ENCODE results near the gene LITAFD.

The LITAFD gene

DNA sequence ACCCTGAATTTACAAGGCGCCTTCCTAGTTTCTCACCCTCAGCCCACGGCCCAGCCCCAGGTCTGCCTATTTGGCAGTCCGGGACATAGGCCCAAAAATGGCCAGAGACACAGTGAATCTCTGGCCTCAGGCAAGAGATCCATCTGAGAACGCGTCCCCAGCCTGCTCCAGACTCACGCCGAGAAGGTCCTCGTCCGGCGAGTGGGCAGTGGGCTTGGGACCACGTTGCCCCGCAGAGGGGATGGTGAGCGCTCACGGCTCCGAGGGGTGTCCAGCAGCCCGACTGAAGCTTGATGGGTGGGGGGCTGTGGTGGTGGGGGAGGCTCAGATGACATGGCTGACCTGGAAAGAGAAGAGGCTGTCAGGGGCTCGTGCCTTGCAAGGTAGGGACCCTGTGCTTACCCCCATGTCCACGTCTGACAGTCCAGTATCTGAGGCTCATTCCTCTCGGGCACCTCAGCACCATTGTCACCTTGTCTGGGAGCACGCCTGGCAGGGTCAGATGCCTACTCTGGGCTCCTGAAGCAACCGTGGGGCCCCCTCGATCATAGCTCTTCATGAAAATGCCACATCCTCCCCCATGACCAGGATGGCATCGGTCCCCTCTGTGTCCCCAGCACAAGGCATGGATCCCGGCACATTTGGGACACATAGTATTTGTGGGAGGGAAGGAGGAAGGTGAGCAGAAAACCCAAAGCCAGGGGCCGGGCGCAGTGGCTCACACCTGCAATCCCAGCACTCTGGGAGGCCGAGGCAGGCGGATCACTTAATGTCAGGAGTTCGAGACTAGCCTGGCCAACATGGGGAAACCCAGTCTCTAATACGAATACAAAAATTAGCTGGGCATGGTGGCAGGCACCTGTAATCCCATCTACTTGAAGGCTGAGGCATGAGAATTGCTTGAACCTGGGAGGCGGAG is 22.9 kb upstream of the LITAFD start:
- ATAC-seq (ENCODE audit: low read depth) = no peak
- no peaks in the 10 kb centered on the region for H3K27me3 ChIP-seq (ENCODE audit: insufficient read depth, poor library complexity, severe bottlenecking)
- peaks cover 64% of the 10 kb centered on the region for H3K36me3 ChIP-seq (ENCODE audit: low read depth)
- DNase-seq (ENCODE audit: low spot score) = peak; percentile 52
- no peak overlapping the region for H3K4me3 ChIP-seq (ENCODE audit: severe bottlenecking)
- peak overlapping the region; percentile 16 for H3K27ac ChIP-seq (ENCODE audit: poor library complexity, severe bottlenecking)
- TF ChIP-seq, protein P1, sequence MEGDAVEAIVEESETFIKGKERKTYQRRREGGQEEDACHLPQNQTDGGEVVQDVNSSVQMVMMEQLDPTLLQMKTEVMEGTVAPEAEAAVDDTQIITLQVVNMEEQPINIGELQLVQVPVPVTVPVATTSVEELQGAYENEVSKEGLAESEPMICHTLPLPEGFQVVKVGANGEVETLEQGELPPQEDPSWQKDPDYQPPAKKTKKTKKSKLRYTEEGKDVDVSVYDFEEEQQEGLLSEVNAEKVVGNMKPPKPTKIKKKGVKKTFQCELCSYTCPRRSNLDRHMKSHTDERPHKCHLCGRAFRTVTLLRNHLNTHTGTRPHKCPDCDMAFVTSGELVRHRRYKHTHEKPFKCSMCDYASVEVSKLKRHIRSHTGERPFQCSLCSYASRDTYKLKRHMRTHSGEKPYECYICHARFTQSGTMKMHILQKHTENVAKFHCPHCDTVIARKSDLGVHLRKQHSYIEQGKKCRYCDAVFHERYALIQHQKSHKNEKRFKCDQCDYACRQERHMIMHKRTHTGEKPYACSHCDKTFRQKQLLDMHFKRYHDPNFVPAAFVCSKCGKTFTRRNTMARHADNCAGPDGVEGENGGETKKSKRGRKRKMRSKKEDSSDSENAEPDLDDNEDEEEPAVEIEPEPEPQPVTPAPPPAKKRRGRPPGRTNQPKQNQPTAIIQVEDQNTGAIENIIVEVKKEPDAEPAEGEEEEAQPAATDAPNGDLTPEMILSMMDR (IDR thresholded peaks at IDR 0.05; ENCODE audit: poor library complexity, severe bottlenecking) = no peak
- H3K4me1 ChIP-seq (ENCODE audit: insufficient read depth, poor library complexity, severe bottlenecking) = peaks cover 8% of the 10 kb centered on the region
- no peaks in the 10 kb centered on the region for H3K9me3 ChIP-seq (ENCODE audit: severe bottlenecking)

DNA sequence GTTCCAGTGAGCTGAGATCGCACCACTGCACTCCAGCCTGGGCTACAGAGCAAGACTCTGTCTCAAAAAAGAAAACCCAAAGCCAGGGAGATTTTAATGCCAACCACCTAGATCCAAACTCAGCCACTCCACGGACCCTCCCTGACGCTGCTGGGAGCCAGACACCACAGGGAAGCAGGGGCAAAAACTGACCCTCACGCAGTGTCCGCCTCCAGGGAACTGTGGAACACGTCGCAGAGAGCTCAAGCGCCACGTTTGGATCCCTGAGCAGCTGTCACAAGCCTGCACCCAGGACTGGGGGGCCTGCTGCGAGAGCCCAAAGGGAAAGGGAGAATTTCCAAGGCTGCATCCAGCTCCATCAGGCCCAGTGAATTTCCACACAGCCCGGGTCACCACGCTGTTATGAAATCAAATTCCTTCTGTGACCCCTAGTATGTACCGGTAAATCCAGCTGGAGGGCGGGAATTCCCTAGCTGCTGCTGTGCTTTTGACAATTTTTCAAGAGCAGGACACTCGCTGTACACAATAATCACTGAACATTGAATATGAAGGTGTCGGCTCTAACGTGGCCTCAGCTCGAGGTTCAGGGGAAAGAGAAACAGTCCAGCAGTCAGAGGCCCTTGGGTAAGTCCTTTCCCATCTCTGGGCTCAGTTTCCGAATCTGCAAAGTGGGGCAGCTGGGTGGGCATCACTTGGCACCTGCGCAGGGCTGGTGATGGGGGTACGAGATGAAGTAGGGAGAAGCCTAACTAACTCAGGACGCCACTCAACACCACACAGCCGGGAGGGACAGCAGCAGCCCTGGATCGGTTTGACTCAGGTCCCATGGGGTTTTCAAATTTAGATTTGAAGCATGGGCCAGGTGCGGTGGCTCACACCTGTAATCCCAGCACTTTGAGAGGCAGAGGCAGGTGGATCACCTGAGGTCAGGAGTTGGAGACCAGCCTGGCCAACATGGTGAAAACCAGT is 22.0 kb upstream of the LITAFD start:
- Histone ChIP-seq H3K9me3 (ENCODE audit: severe bottlenecking) (no peaks in the 10 kb centered on the region), H3K27me3 (ENCODE audit: insufficient read depth, poor library complexity, severe bottlenecking) (no peaks in the 10 kb centered on the region), H3K27ac (ENCODE audit: poor library complexity, severe bottlenecking) (peak overlapping the region; percentile 16), H3K36me3 (ENCODE audit: low read depth) (peaks cover 63% of the 10 kb centered on the region), H3K4me3 (ENCODE audit: severe bottlenecking) (no peak overlapping the region), H3K4me1 (ENCODE audit: insufficient read depth, poor library complexity, severe bottlenecking) (peaks cover 13% of the 10 kb centered on the region)
- TF ChIP-seq, protein P1 (IDR thresholded peaks at IDR 0.05; ENCODE audit: poor library complexity, severe bottlenecking) = no peak
- no peak for DNase-seq (ENCODE audit: low spot score)
- no peak for ATAC-seq (ENCODE audit: low read depth)

DNA sequence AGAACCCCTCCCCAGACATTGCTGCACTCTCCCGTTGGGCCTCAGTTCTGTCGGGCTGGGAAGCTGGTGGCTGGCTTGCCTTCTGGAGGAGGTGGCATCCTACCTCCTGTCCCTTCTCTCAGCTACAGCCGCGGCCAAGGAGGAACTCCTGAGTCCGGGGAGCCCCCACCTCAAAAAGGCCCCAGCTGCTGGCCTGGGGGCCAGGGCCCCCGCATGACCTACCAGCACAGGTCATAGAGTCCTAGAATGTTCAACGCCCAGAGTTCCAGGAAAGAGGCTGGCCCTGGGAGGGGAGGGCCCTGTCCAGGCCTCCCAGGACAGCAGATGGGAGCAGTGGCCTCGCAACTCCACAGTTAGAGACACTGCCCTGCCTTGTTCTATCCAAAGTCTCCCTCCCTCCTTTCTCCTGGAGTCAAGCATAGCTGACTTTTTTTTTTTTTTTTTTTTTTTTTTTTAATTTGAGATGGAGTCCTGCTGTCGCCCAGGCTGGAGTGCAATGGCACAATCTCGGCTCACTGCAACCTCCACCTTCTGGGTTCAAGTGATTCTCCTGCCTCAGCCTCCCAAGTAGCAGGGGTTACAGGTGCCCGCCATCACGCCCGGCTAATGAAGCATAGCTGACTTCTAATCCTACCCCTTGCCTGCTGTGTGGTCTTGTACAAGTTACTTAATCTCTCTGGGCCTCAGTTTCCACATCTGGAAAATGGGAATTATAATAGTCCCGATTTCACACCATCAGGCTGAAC is 20.4 kb upstream of the LITAFD start:
- H3K4me1 ChIP-seq (ENCODE audit: insufficient read depth, poor library complexity, severe bottlenecking) = peaks cover 21% of the 10 kb centered on the region
- ATAC-seq (ENCODE audit: low read depth) (no peak), DNase-seq (ENCODE audit: low spot score) (no peak)
- H3K36me3 ChIP-seq (ENCODE audit: low read depth) = peaks cover 58% of the 10 kb centered on the region
- TF ChIP-seq, protein P1 (IDR thresholded peaks at IDR 0.05; ENCODE audit: poor library complexity, severe bottlenecking) = no peak
- H3K27ac ChIP-seq (ENCODE audit: poor library complexity, severe bottlenecking) = no peak overlapping the region
- H3K4me3 ChIP-seq (ENCODE audit: severe bottlenecking) = no peak overlapping the region
- no peaks in the 10 kb centered on the region for H3K9me3 ChIP-seq (ENCODE audit: severe bottlenecking)
- H3K27me3 ChIP-seq (ENCODE audit: insufficient read depth, poor library complexity, severe bottlenecking) = no peaks in the 10 kb centered on the region

DNA sequence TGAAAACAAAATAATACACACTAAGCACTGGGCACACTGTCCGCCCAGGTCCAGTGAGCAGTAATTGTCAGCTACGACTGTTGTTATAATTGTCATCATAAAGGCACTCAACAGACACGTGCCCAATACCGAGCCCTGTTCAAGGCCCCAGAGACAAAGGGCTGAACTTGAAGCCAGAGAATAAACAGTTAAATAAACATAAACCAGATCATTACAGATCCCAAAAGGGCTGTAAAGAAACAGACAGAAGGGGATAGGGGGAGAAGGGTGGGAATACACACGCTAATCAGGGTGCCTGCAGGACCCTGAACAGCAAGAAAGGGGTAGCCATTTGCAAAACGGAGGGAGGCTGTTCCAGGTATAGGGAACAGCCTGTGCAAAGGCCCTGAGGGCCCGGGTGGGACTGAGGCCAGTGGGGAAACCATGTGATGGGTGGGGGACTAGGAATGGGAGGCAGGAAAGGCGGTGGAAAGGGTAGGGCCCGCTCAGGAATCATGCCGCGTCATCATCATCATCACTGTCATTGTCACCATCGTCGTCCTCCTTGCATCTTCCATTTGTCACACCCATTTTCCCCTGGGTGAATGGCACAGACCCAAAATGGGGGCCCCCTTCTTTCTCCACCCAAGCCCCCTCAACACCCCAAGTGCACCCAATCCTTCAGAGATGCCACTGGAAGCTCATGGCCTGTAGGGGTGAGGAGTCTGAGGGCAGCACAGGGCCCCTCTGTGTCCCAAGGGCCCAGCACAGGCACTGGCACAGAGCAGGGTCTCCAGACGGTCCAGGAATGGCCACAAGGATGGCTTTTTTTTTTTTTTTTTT is 19.6 kb upstream of the LITAFD start:
- H3K4me3 ChIP-seq (ENCODE audit: severe bottlenecking) = no peak overlapping the region
- H3K27me3 ChIP-seq (ENCODE audit: insufficient read depth, poor library complexity, severe bottlenecking) = no peaks in the 10 kb centered on the region
- H3K36me3 ChIP-seq (ENCODE audit: low read depth) = peaks cover 57% of the 10 kb centered on the region
- H3K4me1 ChIP-seq (ENCODE audit: insufficient read depth, poor library complexity, severe bottlenecking) = peaks cover 21% of the 10 kb centered on the region
- H3K9me3 ChIP-seq (ENCODE audit: severe bottlenecking) = no peaks in the 10 kb centered on the region
- H3K27ac ChIP-seq (ENCODE audit: poor library complexity, severe bottlenecking) = no peak overlapping the region
- ATAC-seq (ENCODE audit: low read depth) (no peak), DNase-seq (ENCODE audit: low spot score) (no peak)
- TF ChIP-seq, protein P1 (IDR thresholded peaks at IDR 0.05; ENCODE audit: poor library complexity, severe bottlenecking) = no peak
